Vagina (tissue), 2 donors: ENCODE measurements around the gene ERRFI1. TPM values are rescaled to one million over a fixed set of nuclear protein-coding genes. Genes with fewer than 3 reads are reported as not detected.
"Not testable (repeated sequence)": the region's sequence is repeated elsewhere in the genome, so short reads cannot be mapped to it uniquely, and the experiment has no call there.

ENCODE experiments used
- DNase-seq, 2 donors: peaks; one replicate each; pipeline ENCODE4 v3.0.0-alpha.2; 2017; ENCODE audit errors: extremely low spot score in 2 of 2
- H3K27ac ChIP-seq: fragments of 200-600 bp; sonication (generic); one replicate; pipeline ENCODE4 v1.5.1; 2019
- H3K27me3 ChIP-seq: fragments of 200-600 bp; sonication (generic); one replicate; pipeline ENCODE4 v1.5.1; 2019
- H3K36me3 ChIP-seq, 2 donors: fragments of 200-600 bp; sonication (generic); one replicate each; pipeline ENCODE4 v1.5.1; 2017 to 2019
- H3K4me1 ChIP-seq: fragments of 200-600 bp; sonication (generic); one replicate; pipeline ENCODE4 v1.5.1; 2019
- H3K4me3 ChIP-seq, 2 donors: fragments of 200-600 bp; sonication (generic); 1 replicate in 1 of 2; 2 replicates in 1 of 2; pipeline ENCODE4 v1.5.1; 2016 to 2019
- H3K9me3 ChIP-seq: fragments of 200-600 bp; sonication (generic); one replicate; pipeline ENCODE4 v1.5.1; 2019
- CTCF ChIP-seq, 3 experiments: fragments of 450-650 bp in 2 of 3; fragments of 200-600 bp in 1 of 3; sonication (generic) in 1 of 3; IDR thresholded peaks; one replicate each; pipeline ENCODE4 v1.5.1; 2017 to 2019; ENCODE audit warnings: antibody characterized with exemption in 3 of 3, mild to moderate bottlenecking in 2 of 3, moderate library complexity in 2 of 3
- POLR2A ChIP-seq, 2 donors: fragments of 450-650 bp; IDR thresholded peaks; one replicate each; pipeline ENCODE4 v1.6.1; 2017; ENCODE audit warnings: antibody characterized with exemption in 2 of 2, mild to moderate bottlenecking in 2 of 2, moderate library complexity in 2 of 2
- POLR2AphosphoS5 ChIP-seq, 2 donors: sonication (generic); formaldehyde crosslinking; IDR thresholded peaks; one replicate each; pipeline ENCODE4 v1.9.0; 2017; ENCODE audit warnings: antibody characterized with exemption in 2 of 2, mild to moderate bottlenecking in 2 of 2, low read depth in 1 of 2; ENCODE audit not compliant: insufficient read depth in 1 of 2
- intact Hi-C: fragments of 100-400 bp; cut with DNase I; formaldehyde crosslinking; loops from one replicate; pipeline ENCODE4 v1.15.1; 2023
- total RNA-seq: library from RNA; depleted of rRNA; stranded (reverse); fragments of >200 nt; gene quantifications from one replicate; pipeline ENCODE4 v1.2.3, GENCODE V29; 2016

ERRFI1 gene
- 160 TPM for total RNA-seq

GRCh38 chr1:8026153-8026975 is at the start of gene ERRFI1:
ERRFI1 (minus strand) TSS chr1:8026309; CDS start chr1:8015619, 10,690 bp downstream.
- Histone ChIP-seq H3K9me3 (no peaks in the 10 kb centered on the region), H3K27me3 (no peaks in the 10 kb centered on the region), H3K36me3 (no peaks in the 10 kb centered on the region), H3K4me1 (peaks cover 60% of the 10 kb centered on the region), H3K4me3 (peak within 1 kb of the TSS; percentile 69 to 93), H3K27ac (peak within 1 kb of the TSS; percentile 94)
- TF ChIP-seq POLR2AphosphoS5 (IDR thresholded peaks at IDR 0.05; ENCODE audit: insufficient read depth in 1 of 2, low read depth in 1 of 2) (peak in 1 of 2 donors; percentile 86), POLR2A (IDR thresholded peaks at IDR 0.05) (peak; percentile 79 to 98), CTCF (IDR thresholded peaks at IDR 0.05) (no peak)
- no peak for DNase-seq
- intact Hi-C loops: loop anchor here (5.0 kb wide), 1 partner anchor 291 kb away; the partner anchor contains the start of gene SLC45A1

- intact Hi-C loops: no loop called here
- no peak overlapping the region for H3K4me3 ChIP-seq
- H3K9me3 ChIP-seq: no peaks in the 10 kb centered on the region
- no peak for DNase-seq
- no peaks in the 10 kb centered on the region for H3K27me3 ChIP-seq
- H3K4me1 ChIP-seq: peaks cover 35% of the 10 kb centered on the region
- no peaks in the 10 kb centered on the region for H3K36me3 ChIP-seq
- TF ChIP-seq CTCF (IDR thresholded peaks at IDR 0.05): no peak
- TF ChIP-seq POLR2AphosphoS5 (IDR thresholded peaks at IDR 0.05; ENCODE audit: insufficient read depth in 1 of 2, low read depth in 1 of 2): no peak
- TF ChIP-seq POLR2A (IDR thresholded peaks at IDR 0.05): no peak
- H3K27ac ChIP-seq: no peak overlapping the region
These were observed 49.5 kb upstream of the ERRFI1 start for GRCh38 chr1:8075511-8076051.

- no peak overlapping the region for H3K27ac ChIP-seq
- intact Hi-C loops: no loop called here
These were observed 47.2 kb upstream of the ERRFI1 start for GRCh38 chr1:8073112-8073855.

GRCh38 chr1:8070381-8070811 is 44.3 kb upstream of the ERRFI1 start:
- no peak for DNase-seq
- Histone ChIP-seq H3K36me3 (no peaks in the 10 kb centered on the region), H3K9me3 (no peaks in the 10 kb centered on the region), H3K4me1 (peaks cover 12% of the 10 kb centered on the region), H3K27ac (peak overlapping the region; percentile 70), H3K27me3 (no peaks in the 10 kb centered on the region), H3K4me3 (no peak overlapping the region)
- intact Hi-C loops: no loop called here
- TF ChIP-seq CTCF (IDR thresholded peaks at IDR 0.05) (no peak), POLR2A (IDR thresholded peaks at IDR 0.05) (no peak), POLR2AphosphoS5 (IDR thresholded peaks at IDR 0.05; ENCODE audit: insufficient read depth in 1 of 2, low read depth in 1 of 2) (peak in 1 of 2 donors; percentile 45)

More at GRCh38 chr1:8073112-8073855, 47.2 kb upstream of the ERRFI1 start:
- no peaks in the 10 kb centered on the region for H3K27me3 ChIP-seq
- no peaks in the 10 kb centered on the region for H3K36me3 ChIP-seq
- H3K4me1 ChIP-seq: peaks cover 29% of the 10 kb centered on the region
- no peak for DNase-seq
- H3K9me3 ChIP-seq: no peaks in the 10 kb centered on the region
- H3K4me3 ChIP-seq: no peak overlapping the region
- TF ChIP-seq CTCF (IDR thresholded peaks at IDR 0.05) (no peak), POLR2AphosphoS5 (IDR thresholded peaks at IDR 0.05; ENCODE audit: insufficient read depth in 1 of 2, low read depth in 1 of 2) (no peak), POLR2A (IDR thresholded peaks at IDR 0.05) (no peak)

GRCh38 chr1:8069614-8070320 is 43.7 kb upstream of the ERRFI1 start:
- H3K27me3 ChIP-seq, H3K9me3 ChIP-seq, H3K27ac ChIP-seq, H3K4me3 ChIP-seq, intact Hi-C loops, H3K36me3 ChIP-seq, H3K4me1 ChIP-seq, DNase-seq: not testable (repeated sequence)
